ENCODE measurements around the gene STAP2. TPM values are rescaled to one million over a fixed set of nuclear protein-coding genes. Genes with fewer than 3 reads are reported as not detected.

STAP2 gene
- total and polyA plus RNA-seq, 9 of the 15 experiments (the other 6 are each of a cell fraction or from before 2014, with no cell fraction given): 1.2 to 9.8 (median 4.5) TPM

- no peak for TF ChIP-seq NR2F6 (CRISPR knock-in tag; IDR thresholded peaks at IDR 0.05)
- no peak for TF ChIP-seq TAL1 (IDR thresholded peaks at IDR 0.05)
- no peak for TF ChIP-seq POU5F1 (IDR thresholded peaks at IDR 0.05; ENCODE audit: borderline replicate concordance, low read depth, low read length, partially characterized antibody)
- TF ChIP-seq EP300 (IDR thresholded peaks at IDR 0.05; ENCODE audit: low read length): no peak
- no peak for TF ChIP-seq GATA2 (CRISPR knock-in tag; IDR thresholded peaks at IDR 0.05)
Measured at GRCh38 chr19:4366666-4367335, 28.2 kb upstream of the STAP2 start (continued).

- H3K79me2 ChIP-seq (ENCODE audit: control insufficient read depth, insufficient read depth, low read length): peaks cover 42% of the 10 kb centered on the region
- no peak overlapping the region for H2AFZ ChIP-seq (ENCODE audit: low read depth, low read length)
- H3K36me3 ChIP-seq (ENCODE audit: control insufficient read depth, insufficient read depth, low read length): peaks cover 82% of the 10 kb centered on the region; the same call in 2 of the 3 replicates
- TF ChIP-seq POLR2G (IDR thresholded peaks at IDR 0.05; ENCODE audit: low read depth, low read length) (peak; percentile 52), THRB (CRISPR knock-in tag; conservative IDR thresholded peaks at IDR 0.05) (no peak)
- H3K9ac ChIP-seq (ENCODE audit: insufficient read depth in 1 of 2, low read depth in 2 of 2, low read length in 2 of 2): peak overlapping the region in 1 of 2 experiments; percentile 70; a peak in 2 of 4 replicates
- ChIA-PET CTCF (ENCODE audit: low intra/inter-chr PET ratio) (interaction anchor here (1.0 kb wide), 1 partner anchor 12 kb away, joined by 3 read pairs; no protein-coding TSS in a partner anchor), POLR2A (interaction anchor here (0.7 to 3.6 kb wide), 6 partner anchors 9 to 22 kb away, joined by 3 to 18 read pairs (median 6); partner anchors contain the start of gene MPND)
- ATAC-seq: no peak
- no peak overlapping the region for H3K4me3 ChIP-seq
- H4K20me1 ChIP-seq (replicated peaks; ENCODE audit: control insufficient read depth, insufficient read depth, low read length): no peaks in the 10 kb centered on the region; the same call in 1 of the 2 replicates
- intact Hi-C loops (cut with micrococcal nuclease): no loop called here
- H3K27me3 ChIP-seq (ENCODE audit: control insufficient read depth in 2 of 2, insufficient read depth in 2 of 2, low read length in 2 of 2): no peaks in the 10 kb centered on the region
- H3K9me3 ChIP-seq (replicated peaks; ENCODE audit: control insufficient read depth, insufficient read depth, low read depth, low read length): no peaks in the 10 kb centered on the region
- WGBS (ENCODE audit: insufficient coverage, low coverage, missing lambda C conversion rate): 95% methylated on average over 15 of the region's 19 CpGs
- H3K4me2 ChIP-seq (ENCODE audit: insufficient read depth, low read length): no peak overlapping the region
- DNase-seq (ENCODE audit: extremely low read depth in 1 of 4, low spot score in 3 of 4): no peak
- no peak for FAIRE-seq
- peaks cover 24 to 84% of the 10 kb centered on the region in 2 experiments for H3K4me1 ChIP-seq (replicated peaks in 1 of 2; ENCODE audit: control insufficient read depth in 2 of 2, insufficient read depth in 2 of 2, low read length in 2 of 2)
- H3K9me1 ChIP-seq (ENCODE audit: control insufficient read depth, insufficient read depth, low read length): no peaks in the 10 kb centered on the region
- no peak overlapping the region for H3K27ac ChIP-seq (ENCODE audit: extremely low read depth, low read depth, low read length)
- in situ Hi-C loops (cut with MboI): no loop called here
- no TSS peak for BruUV-seq (replicated peaks)
Measured at GRCh38 chr19:4365791-4366665, 27.4 kb upstream of the STAP2 start.
